ENCODE measurements around the gene ZNF516. TPM values are rescaled to one million over a fixed set of nuclear protein-coding genes. Genes with fewer than 3 reads are reported as not detected.

ZNF516 gene
- total RNA-seq, 2 experiments from 2014 or later = 7.4 to 8.4 TPM

DNA sequence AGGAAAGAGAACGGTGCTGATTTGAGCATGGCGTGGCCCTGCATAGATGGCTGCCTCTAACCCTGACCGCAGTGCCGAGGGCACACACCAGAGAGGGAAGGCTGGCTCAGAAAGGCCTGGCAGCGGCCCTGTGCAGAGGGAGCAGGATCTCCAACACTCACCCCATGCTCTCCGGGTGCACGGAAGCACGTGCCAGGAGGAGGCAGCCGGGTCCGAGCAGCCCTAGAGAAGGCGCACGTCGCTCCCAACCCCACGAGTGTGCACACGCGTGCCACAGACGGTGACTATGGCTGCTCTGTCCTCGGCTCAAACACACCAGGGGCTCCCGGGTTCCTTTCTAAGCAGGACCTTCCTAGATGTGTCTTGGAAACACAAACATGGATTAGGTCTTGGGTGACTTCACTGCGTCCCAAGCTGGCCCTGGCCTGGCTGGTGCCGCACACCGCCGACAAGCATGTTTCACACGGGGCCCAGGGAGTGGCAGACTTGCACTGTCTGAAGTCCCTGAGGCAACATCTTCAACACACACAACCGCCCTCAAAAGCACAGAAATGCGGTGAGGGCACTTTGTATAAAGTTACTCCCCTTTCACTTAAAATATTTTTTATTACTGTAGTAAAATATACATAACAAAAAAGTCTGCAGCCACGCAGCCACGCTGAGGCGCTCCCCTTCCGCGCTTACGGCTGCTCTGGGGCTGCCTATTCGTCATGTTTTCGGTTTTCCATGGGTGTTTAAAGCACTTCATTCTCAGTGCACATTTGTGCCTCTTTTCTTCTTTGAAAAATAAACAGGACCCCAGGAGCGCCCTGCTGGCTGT is 110.0 kb downstream of the ZNF516 start:
- Mint-ChIP-seq H3K27me3 (ENCODE audit: low read depth) (no peaks in the 10 kb centered on the region), H3K4me1 (ENCODE audit: low read depth) (peaks cover 22% of the 10 kb centered on the region), H3K27ac (no peak overlapping the region), H3K36me3 (ENCODE audit: low read depth) (peaks cover 2% of the 10 kb centered on the region), H3K4me3 (no peak overlapping the region), H3K9me3 (peaks cover 2% of the 10 kb centered on the region)
- CTCF ChIA-PET = no interaction called here
- intact Hi-C loops (cut with micrococcal nuclease) = no loop called here
- no peak for DNase-seq

DNA sequence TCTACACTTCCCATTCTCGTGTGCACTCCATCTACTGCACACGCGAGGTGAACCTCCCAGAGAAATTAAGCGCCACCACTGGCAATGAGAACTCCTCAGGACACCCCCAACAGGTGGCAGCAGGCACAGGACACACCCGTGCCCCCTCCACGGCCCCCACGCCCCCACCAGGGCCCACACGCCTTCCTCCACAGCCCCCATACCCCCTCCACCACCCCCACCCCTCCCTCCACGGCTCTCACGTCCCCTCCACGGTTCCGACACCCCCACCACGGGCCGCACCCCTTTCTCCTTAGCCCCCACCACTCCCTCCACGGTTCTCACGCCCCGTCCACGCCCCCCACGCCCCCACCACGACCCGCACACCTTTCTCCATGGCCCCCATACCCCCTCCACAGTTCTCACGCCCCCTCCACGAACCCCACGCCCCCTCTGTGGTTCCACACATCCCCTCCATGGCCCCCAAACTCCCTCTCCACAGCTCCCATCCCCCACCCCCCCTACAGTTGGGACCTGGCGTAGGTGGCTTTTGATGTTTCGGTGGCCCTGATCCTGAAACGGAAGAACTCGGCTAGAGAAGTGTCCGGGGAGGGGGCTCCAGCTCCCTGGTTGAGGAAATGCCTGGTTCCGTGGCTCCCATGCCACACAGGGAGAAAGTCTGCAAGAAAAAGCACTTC is 110.8 kb downstream of the ZNF516 start:
- Mint-ChIP-seq H3K36me3 (ENCODE audit: low read depth) (peaks cover 3% of the 10 kb centered on the region), H3K9me3 (peaks cover 2% of the 10 kb centered on the region), H3K4me3 (no peak overlapping the region), H3K27ac (no peak overlapping the region), H3K27me3 (ENCODE audit: low read depth) (no peaks in the 10 kb centered on the region), H3K4me1 (ENCODE audit: low read depth) (peaks cover 21% of the 10 kb centered on the region)
- intact Hi-C loops (cut with micrococcal nuclease) = no loop called here
- CTCF ChIA-PET = no interaction called here
- DNase-seq = no peak

DNA sequence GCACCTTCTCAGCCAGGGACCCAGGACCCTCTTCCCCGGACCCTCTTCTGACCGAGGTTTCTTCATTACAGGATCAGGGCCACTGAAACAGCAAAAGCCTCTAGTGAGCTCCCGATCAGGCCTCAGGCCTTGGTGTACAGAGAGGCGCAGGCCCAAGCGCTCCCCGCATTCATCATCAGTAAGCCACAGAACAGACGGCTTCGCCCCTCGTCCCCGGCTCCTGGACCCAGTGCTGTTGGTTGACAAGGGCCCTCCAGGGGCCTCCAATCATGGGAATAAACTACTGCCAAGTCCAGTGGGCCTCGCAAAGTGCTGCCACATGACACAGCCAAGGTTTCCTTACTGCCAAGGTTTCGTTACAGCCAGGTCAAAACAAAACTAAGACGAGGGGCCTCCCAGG is 111.4 kb downstream of the ZNF516 start:
- CTCF ChIA-PET = interaction anchor here (1.0 kb wide), 1 partner anchor 15 kb away, joined by 4 read pairs; no protein-coding TSS in a partner anchor
- Mint-ChIP-seq H3K4me1 (ENCODE audit: low read depth) (peaks cover 21% of the 10 kb centered on the region), H3K27ac (no peak overlapping the region), H3K4me3 (no peak overlapping the region), H3K36me3 (ENCODE audit: low read depth) (peaks cover 3% of the 10 kb centered on the region), H3K9me3 (peaks cover 2% of the 10 kb centered on the region), H3K27me3 (ENCODE audit: low read depth) (no peaks in the 10 kb centered on the region)
- DNase-seq = no peak
- intact Hi-C loops (cut with micrococcal nuclease) = no loop called here

GRCh38 chr18:76382275-76382674 is 112.8 kb downstream of the ZNF516 start:
- no peak for DNase-seq
- CTCF ChIA-PET = no interaction called here
- H3K36me3 Mint-ChIP-seq (ENCODE audit: low read depth) = peaks cover 7% of the 10 kb centered on the region
- no peak overlapping the region for H3K27ac Mint-ChIP-seq
- peaks cover 17% of the 10 kb centered on the region for H3K4me1 Mint-ChIP-seq (ENCODE audit: low read depth)
- intact Hi-C loops (cut with micrococcal nuclease) = no loop called here
- no peak overlapping the region for H3K4me3 Mint-ChIP-seq
- H3K9me3 Mint-ChIP-seq = no peaks in the 10 kb centered on the region
- H3K27me3 Mint-ChIP-seq (ENCODE audit: low read depth) = no peaks in the 10 kb centered on the region

- Mint-ChIP-seq H3K36me3 (ENCODE audit: low read depth) (peaks cover 7% of the 10 kb centered on the region), H3K27me3 (ENCODE audit: low read depth) (no peaks in the 10 kb centered on the region), H3K9me3 (no peaks in the 10 kb centered on the region), H3K4me3 (no peak overlapping the region), H3K4me1 (ENCODE audit: low read depth) (peaks cover 17% of the 10 kb centered on the region), H3K27ac (no peak overlapping the region)
- intact Hi-C loops (cut with micrococcal nuclease) = no loop called here
- CTCF ChIA-PET = no interaction called here
- no peak for DNase-seq
These were observed 114.1 kb downstream of the ZNF516 start for GRCh38 chr18:76380791-76381405.

- H3K4me1 Mint-ChIP-seq (ENCODE audit: low read depth) = peaks cover 22% of the 10 kb centered on the region
- no peak overlapping the region for H3K27ac Mint-ChIP-seq
- H3K36me3 Mint-ChIP-seq (ENCODE audit: low read depth) = peaks cover 7% of the 10 kb centered on the region
- H3K4me3 Mint-ChIP-seq = no peak overlapping the region
- no peak for DNase-seq
- H3K9me3 Mint-ChIP-seq = no peaks in the 10 kb centered on the region
- intact Hi-C loops (cut with micrococcal nuclease) = no loop called here
- CTCF ChIA-PET = no interaction called here
- no peaks in the 10 kb centered on the region for H3K27me3 Mint-ChIP-seq (ENCODE audit: low read depth)
These were observed 114.8 kb downstream of the ZNF516 start for GRCh38 chr18:76380127-76380729.

DNA sequence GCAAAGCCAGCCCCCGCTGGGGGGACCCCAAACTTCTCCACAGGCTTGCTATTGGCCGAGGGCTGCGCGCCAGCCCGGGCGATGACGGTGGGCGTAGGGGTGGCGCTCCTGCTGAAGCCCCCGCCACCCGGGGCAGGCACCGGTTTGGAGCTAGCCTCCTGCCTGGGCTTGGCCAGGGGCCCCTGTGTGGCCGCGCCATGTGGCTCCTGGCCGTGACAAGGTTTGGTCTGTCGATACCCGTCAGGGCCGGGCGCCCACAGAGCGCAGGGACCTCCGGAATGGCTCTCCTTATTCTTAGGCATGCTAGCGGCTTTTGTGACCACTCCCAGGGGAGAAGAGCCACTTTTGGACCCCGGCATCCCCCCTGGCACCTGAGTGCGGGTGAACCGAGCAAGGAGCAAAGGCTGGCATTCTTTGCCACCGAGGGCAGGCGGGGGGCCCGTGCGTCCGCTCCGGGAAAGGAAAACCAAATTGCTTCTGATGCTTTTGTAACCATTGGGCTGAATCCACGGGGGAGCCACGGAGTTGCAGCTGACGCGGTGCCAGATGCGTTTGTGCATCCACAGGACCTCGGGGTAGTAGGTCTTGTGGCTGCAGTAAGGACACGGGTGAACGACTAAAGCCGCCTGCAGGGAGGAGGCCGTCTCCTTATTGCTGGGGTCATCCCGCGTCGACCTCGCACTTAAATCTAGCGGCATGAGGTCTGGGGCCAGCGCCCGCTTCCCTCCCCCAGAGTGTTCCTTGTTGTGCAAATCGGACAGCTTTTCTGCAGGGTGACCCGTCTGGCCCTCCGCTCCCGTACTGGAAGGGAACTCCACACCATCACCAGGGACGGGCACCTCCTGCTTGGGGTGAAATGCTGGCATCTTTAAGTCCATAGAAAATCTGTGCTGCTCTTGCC is 115.6 kb downstream of the ZNF516 start:
- H3K4me3 Mint-ChIP-seq = no peak overlapping the region
- DNase-seq = no peak
- H3K27ac Mint-ChIP-seq = no peak overlapping the region
- no peaks in the 10 kb centered on the region for H3K9me3 Mint-ChIP-seq
- H3K36me3 Mint-ChIP-seq (ENCODE audit: low read depth) = peaks cover 7% of the 10 kb centered on the region
- intact Hi-C loops (cut with micrococcal nuclease) = loop anchor here (10.0 kb wide), 4 partner anchors 685 to 1885 kb away; partner anchors contain the start of gene CNDP2
- CTCF ChIA-PET = interaction anchor here (0.6 kb wide), 1 partner anchor 308 kb away, joined by 3 read pairs; no protein-coding TSS in a partner anchor
- H3K4me1 Mint-ChIP-seq (ENCODE audit: low read depth) = peaks cover 29% of the 10 kb centered on the region
- H3K27me3 Mint-ChIP-seq (ENCODE audit: low read depth) = no peaks in the 10 kb centered on the region

GRCh38 chr18:76378526-76379215 is 116.4 kb downstream of the ZNF516 start:
- H3K4me3 Mint-ChIP-seq = no peak overlapping the region
- DNase-seq = no peak
- H3K27ac Mint-ChIP-seq = no peak overlapping the region
- peaks cover 7% of the 10 kb centered on the region for H3K36me3 Mint-ChIP-seq (ENCODE audit: low read depth)
- CTCF ChIA-PET = interaction anchor here (0.6 kb wide), 1 partner anchor 308 kb away, joined by 3 read pairs; no protein-coding TSS in a partner anchor
- H3K4me1 Mint-ChIP-seq (ENCODE audit: low read depth) = peaks cover 37% of the 10 kb centered on the region
- intact Hi-C loops (cut with micrococcal nuclease) = loop anchor here (10.0 kb wide), 4 partner anchors 686 to 1884 kb away; partner anchors contain the start of gene CNDP2
- no peaks in the 10 kb centered on the region for H3K9me3 Mint-ChIP-seq
- no peaks in the 10 kb centered on the region for H3K27me3 Mint-ChIP-seq (ENCODE audit: low read depth)

DNA sequence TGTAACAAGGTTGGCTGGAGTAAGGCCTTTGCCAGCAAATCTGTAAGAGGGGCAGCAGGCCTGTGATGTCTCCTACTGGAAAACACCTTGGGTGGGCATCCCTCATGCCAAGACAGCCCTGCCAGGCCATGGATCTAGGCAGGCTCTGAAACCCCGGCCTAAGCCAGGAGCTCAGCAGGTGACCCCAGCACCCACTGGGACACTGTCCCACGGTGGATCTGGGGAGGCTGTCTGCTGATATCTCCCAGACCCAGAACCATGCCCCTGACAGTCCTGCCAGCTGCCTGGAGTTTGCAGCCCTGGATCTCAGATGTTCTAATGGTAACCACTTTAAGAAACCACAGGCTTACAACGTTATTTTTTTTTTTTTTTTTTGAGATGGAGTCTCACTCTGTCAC is 117.7 kb downstream of the ZNF516 start:
- Mint-ChIP-seq H3K36me3 (ENCODE audit: low read depth) (peaks cover 7% of the 10 kb centered on the region), H3K4me1 (ENCODE audit: low read depth) (peaks cover 46% of the 10 kb centered on the region), H3K27me3 (ENCODE audit: low read depth) (peaks cover 2% of the 10 kb centered on the region), H3K27ac (no peak overlapping the region), H3K9me3 (no peaks in the 10 kb centered on the region), H3K4me3 (no peak overlapping the region)
- intact Hi-C loops (cut with micrococcal nuclease) = loop anchor here (10.0 kb wide), 4 partner anchors 687 to 1883 kb away; partner anchors contain the start of gene CNDP2
- CTCF ChIA-PET = no interaction called here
- DNase-seq = no peak

GRCh38 chr18:76376668-76377358 is 118.2 kb downstream of the ZNF516 start:
- peaks cover 2% of the 10 kb centered on the region for H3K27me3 Mint-ChIP-seq (ENCODE audit: low read depth)
- intact Hi-C loops (cut with micrococcal nuclease) = loop anchor here (10.0 kb wide), 4 partner anchors 688 to 1882 kb away; partner anchors contain the start of gene CNDP2
- peak; percentile 39 for DNase-seq
- H3K36me3 Mint-ChIP-seq (ENCODE audit: low read depth) = peaks cover 7% of the 10 kb centered on the region
- CTCF ChIA-PET = interaction anchor here (0.6 to 0.7 kb wide), 2 partner anchors 13 to 1082 kb away, joined by 3 to 4 read pairs; no protein-coding TSS in a partner anchor
- peak overlapping the region; percentile 61 for H3K27ac Mint-ChIP-seq
- H3K4me1 Mint-ChIP-seq (ENCODE audit: low read depth) = peaks cover 46% of the 10 kb centered on the region
- no peaks in the 10 kb centered on the region for H3K9me3 Mint-ChIP-seq
- H3K4me3 Mint-ChIP-seq = no peak overlapping the region

All from activated naive CD4-positive, alpha-beta T cell treated with anti-CD3 and anti-CD28 coated beads for 36 hours (primary cell).